K562 (cell line): ENCODE results near the gene DPRX. TPM values are rescaled to one million over a fixed set of nuclear protein-coding genes. Genes with fewer than 3 reads are reported as not detected.

Source experiments
- ATAC-seq: fragments of 200-7000 bp; cut with Tn5 transposase; 3 replicates; pipeline ENCODE4 v1.9.1; 2020; ENCODE audit warnings: moderate library complexity
- BruUV-seq: library from RNA; stranded (reverse); fragments of 400-500 nt; replicated peaks from 2 replicates; lab custom pipeline; 2021; lab: Mats Ljungman, UMichigan
- CTCF ChIA-PET: fragments of 300-600 bp; formaldehyde crosslinking; extraction: SDS; loops from one replicate; lab custom pipeline; 2021; ENCODE audit warnings: low intra/inter-chr PET ratio; lab: Yijun Ruan, JAX
- POLR2A ChIA-PET: fragments of 300-600, 350-650 bp; sonication (Branson Sonifier 250); formaldehyde crosslinking; extraction: SDS; loops from one replicate; lab custom pipeline; 2021; ENCODE audit warnings: antibody characterized with exemption, inconsistent platforms; lab: Yijun Ruan, JAX
- DNase-seq, 4 experiments: peaks; one replicate each; pipeline versions ENCODE4 v3.0.0 to v3.0.0-alpha.2; 2011 to 2018; ENCODE audit warnings: low spot score in 3 of 4, mixed read lengths in 3 of 4; ENCODE audit errors: extremely low read depth in 1 of 4
- FAIRE-seq: peaks from 2 replicates; lab custom pipeline; 2011; peaks lifted over from hg19 to GRCh38; lab: Jason Lieb, UNC
- H2AFZ ChIP-seq: 2 replicates; pipeline ENCODE4 v1.6.0; 2011; ENCODE audit warnings: low read depth, low read length, control low read depth, inconsistent platforms
- H3K27ac ChIP-seq: fragments of 200-600 bp; 3 replicates; pipeline ENCODE4 v1.8.0; 2011; ENCODE audit warnings: low read depth, mild to moderate bottlenecking, control low read depth, inconsistent platforms, low read length, moderate library complexity, mixed read lengths; ENCODE audit errors: extremely low read depth
- H3K27me3 ChIP-seq, 2 experiments: fragments of 300-600 bp in 1 of 2; 2 replicates in 1 of 2; 3 replicates in 1 of 2; pipeline versions ENCODE4 v1.6.0 to v1.8.0; 2011; ENCODE audit warnings: inconsistent platforms in 2 of 2, low read length in 2 of 2, mild to moderate bottlenecking in 1 of 2, mixed read lengths in 1 of 2, moderate library complexity in 1 of 2; ENCODE audit not compliant: control insufficient read depth in 2 of 2, insufficient read depth in 2 of 2
- H3K36me3 ChIP-seq: fragments of 300-600 bp; 3 replicates; pipeline ENCODE4 v1.8.0; 2011; ENCODE audit warnings: mild to moderate bottlenecking, low read length, inconsistent platforms; ENCODE audit not compliant: control insufficient read depth, insufficient read depth
- H3K4me1 ChIP-seq, 2 experiments: fragments of 200-600 bp in 1 of 2; replicated peaks in 1 of 2; 2 replicates in 1 of 2; 3 replicates in 1 of 2; pipeline versions ENCODE4 v1.5.1 to v1.8.0; 2011; ENCODE audit warnings: inconsistent platforms in 2 of 2, low read length in 2 of 2, mild to moderate bottlenecking in 1 of 2, mixed read lengths in 1 of 2, moderate library complexity in 1 of 2; ENCODE audit not compliant: control insufficient read depth in 2 of 2, insufficient read depth in 2 of 2
- H3K4me2 ChIP-seq: 2 replicates; pipeline ENCODE4 v1.6.1; 2011; ENCODE audit warnings: low read length, control low read depth, inconsistent platforms, mixed read lengths; ENCODE audit not compliant: insufficient read depth
- H3K4me3 ChIP-seq: fragments of 200-600 bp; sonication (generic), shearing (Covaris generic); 2 replicates; pipeline ENCODE4 v1.5.1; 2016; ENCODE audit warnings: control low read depth, inconsistent platforms
- H3K79me2 ChIP-seq: fragments of 200-600 bp; 3 replicates; pipeline ENCODE4 v1.8.0; 2011; ENCODE audit warnings: low read length, inconsistent platforms; ENCODE audit not compliant: control insufficient read depth, insufficient read depth
- H3K9ac ChIP-seq, 2 experiments: 2 replicates each; pipeline versions ENCODE4 v1.6.0 to v1.6.1; 2011; ENCODE audit warnings: low read depth in 2 of 2, low read length in 2 of 2, control low read depth in 1 of 2, inconsistent platforms in 1 of 2, mild to moderate bottlenecking in 1 of 2, mixed read lengths in 1 of 2; ENCODE audit not compliant: insufficient read depth in 1 of 2
- H3K9me1 ChIP-seq: one replicate; pipeline ENCODE4 v1.6.0; 2011; ENCODE audit warnings: inconsistent platforms, mild to moderate bottlenecking, low read length, moderate library complexity; ENCODE audit not compliant: control insufficient read depth, insufficient read depth
- H3K9me3 ChIP-seq: replicated peaks from 2 replicates; pipeline ENCODE4 v1.5.1; 2011; ENCODE audit warnings: low read depth, low read length, inconsistent platforms; ENCODE audit not compliant: control insufficient read depth, insufficient read depth
- H4K20me1 ChIP-seq: replicated peaks from 2 replicates; pipeline ENCODE4 v1.6.1; 2011; ENCODE audit warnings: low read length, inconsistent platforms, mixed read lengths; ENCODE audit not compliant: control insufficient read depth, insufficient read depth
- CBFA2T2 ChIP-seq: fragments of 450-650 bp; conservative IDR thresholded peaks from 2 replicates; pipeline ENCODE4 v1.6.1; 2017; ENCODE audit warnings: mild to moderate bottlenecking
- CGGBP1 ChIP-seq: fragments of 250-450 bp; sonication (Bioruptor Pico); IDR thresholded peaks from 2 replicates; pipeline ENCODE4 v1.9.0; 2021; ENCODE audit warnings: mild to moderate bottlenecking
- DPF2 ChIP-seq: fragments of 450-650 bp; IDR thresholded peaks from 2 replicates; pipeline ENCODE4 v1.6.1; 2016
- FOXO4 ChIP-seq: fragments of 450-650 bp; formaldehyde crosslinking; IDR thresholded peaks from 2 replicates; pipeline ENCODE4 v1.4.0; 2020; ENCODE audit warnings: mild to moderate bottlenecking, moderate library complexity
- GTF3C2 ChIP-seq: IDR thresholded peaks from 3 replicates; pipeline ENCODE4 v1.6.1; 2011; ENCODE audit warnings: borderline replicate concordance, mild to moderate bottlenecking, moderate library complexity; ENCODE audit not compliant: insufficient read length; ENCODE audit errors: extremely low read depth
- KLF6 ChIP-seq: fragments of 250-450 bp; sonication (Bioruptor Pico); IDR thresholded peaks from 2 replicates; pipeline ENCODE4 v1.4.0; 2020; ENCODE audit warnings: mild to moderate bottlenecking, moderate library complexity, borderline replicate concordance
- LARP7 ChIP-seq: fragments of 450-650 bp; IDR thresholded peaks from 2 replicates; pipeline ENCODE4 v1.6.1; 2016
- MAFK ChIP-seq: IDR thresholded peaks from 2 replicates; pipeline ENCODE4 v1.6.1; 2011; ENCODE audit warnings: low read length, improper control_type of control experiment
- MTF1 ChIP-seq: fragments of 250-450 bp; sonication (Bioruptor Pico); IDR thresholded peaks from 2 replicates; pipeline ENCODE4 v1.9.0; 2021; ENCODE audit warnings: moderate library complexity, mild to moderate bottlenecking, inconsistent platforms, borderline replicate concordance
- NUFIP1 ChIP-seq: fragments of 450-650 bp; IDR thresholded peaks from 2 replicates; pipeline ENCODE4 v1.6.1; 2018; ENCODE audit not compliant: partially characterized antibody
- PYGO2 ChIP-seq: fragments of 450-650 bp; IDR thresholded peaks from 2 replicates; pipeline ENCODE4 v1.6.1; 2016; ENCODE audit warnings: mild to moderate bottlenecking, missing genetic modification characterization, moderate library complexity, missing compliant biosample characterization
- TCF7L2 ChIP-seq: fragments of 150-350 bp; IDR thresholded peaks from 2 replicates; pipeline ENCODE4 v1.6.1; 2016; ENCODE audit warnings: low read depth, mild to moderate bottlenecking, low read length, moderate library complexity
- ZEB2 ChIP-seq: fragments of 450-650 bp; IDR thresholded peaks from 2 replicates; pipeline ENCODE4 v1.6.1; 2016
- ZNF282 ChIP-seq: sonication (generic); formaldehyde crosslinking; IDR thresholded peaks from 2 replicates; pipeline ENCODE4 v1.8.1; 2023; ENCODE audit warnings: missing genetic modification reagents
- ZSCAN32 ChIP-seq: fragments of 450-650 bp; formaldehyde crosslinking; IDR thresholded peaks from 2 replicates; pipeline ENCODE4 v1.4.0; 2020; ENCODE audit warnings: mild to moderate bottlenecking, moderate library complexity
- WGBS: fragments of 100-300 bp; shearing (Covaris generic); methylation state at CpG from one replicate; pipeline ENCODE4 v1.1.6; 2016; ENCODE audit warnings: low coverage, mixed read lengths; ENCODE audit not compliant: insufficient coverage; ENCODE audit errors: missing lambda C conversion rate; 5-methylcytosine and 5-hydroxymethylcytosine counted together
- in situ Hi-C: fragments of 300-500 bp; cut with MboI; formaldehyde crosslinking; loops from 4 replicates; pipeline ENCODE4 v1.15.0; 2018; ENCODE audit warnings: inconsistent platforms, mixed read lengths
- intact Hi-C: fragments of 100-400 bp; cut with micrococcal nuclease; formaldehyde crosslinking; loops from 2 replicates; pipeline ENCODE4 v1.14.2; 2022
- polyA plus RNA-seq, 8 experiments: library from polyadenylated mRNA; depleted of rRNA in 4 of 8; stranded (reverse) in 5 of 8; unstranded in 3 of 8; fragments of >200 nt; fragmentation: Nextera tagmentation in 2 of 8; fragmentation: Illumina TruSeq in 1 of 8; extraction: Ambion mirVana in 2 of 8; extraction: Trizol in 1 of 8; gene quantifications; 2 replicates each; pipeline versions ENCODE4 v1.2.1 to v1.2.3, GENCODE V29; 2011 to 2014; ENCODE audit warnings: inconsistent platforms in 1 of 8, missing spikeins in 1 of 8
- total RNA-seq, 7 experiments: library from RNA; depleted of rRNA in 6 of 7; stranded (reverse); fragments of >200 nt in 6 of 7; fragmentation: Illumina TruSeq in 2 of 7; extraction: Trizol in 2 of 7; gene quantifications; 2 replicates each; pipeline versions ENCODE4 v1.2.1 to v1.2.3, GENCODE V29; 2011 to 2021; ENCODE audit warnings: low replicate concordance in 1 of 7

DPRX gene
- total and polyA plus RNA-seq, 9 of the 15 experiments (the other 6 are each of a cell fraction or from before 2014, with no cell fraction given), result not detected

GRCh38 chr19:53596056-53596455 lies 35.7 kb upstream of the DPRX start:
- Histone ChIP-seq H3K27ac (no peak overlapping the region), H3K4me1 (no peaks in the 10 kb centered on the region), H3K4me3 (no peak overlapping the region), H3K9ac (no peak overlapping the region), H4K20me1 (no peaks in the 10 kb centered on the region), H3K4me2 (no peak overlapping the region), H2AFZ (no peak overlapping the region), H3K79me2 (no peaks in the 10 kb centered on the region), H3K9me3 (no peaks in the 10 kb centered on the region), H3K27me3 (peaks cover 0 to 39% of the 10 kb centered on the region in 2 experiments; a peak in 4 of 5 replicates), H3K9me1 (no peaks in the 10 kb centered on the region), H3K36me3 (no peaks in the 10 kb centered on the region)
- intact Hi-C loops, result no loop called here
- DNase-seq (peak in 1 of 4 experiments; percentile 3), ATAC-seq (no peak), FAIRE-seq (no peak)
- no TSS peak for BruUV-seq
- in situ Hi-C loops, result no loop called here
- ChIA-PET POLR2A (interaction anchor here (1.2 kb wide), 1 partner anchor 22 kb away, joined by 4 read pairs; no protein-coding TSS in a partner anchor), CTCF (no interaction called here)
- WGBS, result 0% methylated on average over 8 of the region's 9 CpGs
- TF ChIP-seq FOXO4 (CRISPR knock-in tag), result no peak
- no peak for TF ChIP-seq KLF6 (CRISPR knock-in tag)
- no peak for TF ChIP-seq NUFIP1
- TF ChIP-seq MTF1 (CRISPR knock-in tag), result no peak
- no peak for TF ChIP-seq ZSCAN32 (CRISPR knock-in tag)
- TF ChIP-seq DPF2, result no peak
- TF ChIP-seq PYGO2 (tag), result no peak
- TF ChIP-seq ZNF282 (CRISPR knock-in tag), result no peak
- TF ChIP-seq TCF7L2, result no peak
- TF ChIP-seq LARP7, result no peak
- no peak for TF ChIP-seq CBFA2T2
- TF ChIP-seq ZEB2, result no peak
- no peak for TF ChIP-seq GTF3C2
- no peak for TF ChIP-seq MAFK
- TF ChIP-seq CGGBP1 (CRISPR knock-in tag), result no peak
